Measurements from ENCODE around the gene AFAP1L1. TPM values are rescaled to one million over a fixed set of nuclear protein-coding genes. Genes with fewer than 3 reads are reported as not detected.

The AFAP1L1 gene
- polyA plus RNA-seq, 1 donor, result 21.9 TPM

DNA sequence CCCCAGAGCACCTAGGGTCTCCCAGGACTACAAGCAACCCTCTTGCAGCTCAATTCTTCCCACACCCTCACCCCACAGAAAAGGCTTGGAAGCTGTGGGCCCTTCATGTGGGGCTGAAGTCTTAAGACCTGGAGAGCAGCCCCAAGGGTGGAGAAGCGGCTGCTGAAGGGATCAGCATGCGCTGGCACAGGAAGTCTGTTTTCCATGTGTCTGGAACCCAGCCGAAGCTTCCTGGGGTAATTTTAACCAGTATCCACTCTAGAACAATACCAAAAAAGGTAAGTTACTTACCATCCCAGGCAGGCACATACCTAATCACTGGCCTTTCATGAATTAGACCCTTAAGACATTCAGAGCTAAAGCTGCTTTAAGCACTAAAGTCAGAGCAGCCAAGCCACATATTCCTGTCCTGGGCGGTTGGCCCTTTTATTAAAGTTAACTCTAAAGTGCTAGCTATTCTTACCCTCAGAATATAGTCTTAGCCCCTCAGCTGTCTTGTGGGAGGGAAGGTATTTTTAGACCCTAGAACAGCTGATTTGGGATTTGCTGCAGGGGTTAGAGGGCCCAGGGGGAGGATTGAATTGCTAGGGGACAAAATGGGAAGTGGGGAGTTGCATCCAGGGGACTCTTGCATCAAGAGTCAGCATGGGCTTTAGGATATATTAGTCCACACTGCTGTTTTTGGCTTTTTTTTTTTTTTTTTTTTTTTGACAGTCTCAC, 100.6 kb downstream of the AFAP1L1 start:
- DNase-seq, result no peak

DNA sequence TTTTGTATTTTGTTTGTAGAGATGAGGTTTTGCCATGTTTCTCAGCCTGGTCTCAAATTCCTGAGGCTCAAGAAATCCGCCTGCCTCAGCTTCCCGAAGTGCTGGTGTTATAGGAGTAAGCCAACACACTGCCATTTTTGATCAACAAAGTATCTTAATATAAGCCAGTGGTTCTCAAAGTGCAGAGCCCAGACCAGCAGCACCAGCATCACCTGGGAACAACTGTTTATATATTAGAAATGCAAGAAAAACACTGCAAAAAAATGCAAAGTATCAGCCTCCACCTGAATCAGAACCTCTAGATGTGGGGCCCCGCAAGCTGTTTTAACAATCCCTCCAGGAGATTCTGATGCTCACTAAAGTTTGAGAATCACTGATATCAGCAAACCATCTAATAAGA, 101.3 kb downstream of the AFAP1L1 start:
- no peak for DNase-seq

DNA sequence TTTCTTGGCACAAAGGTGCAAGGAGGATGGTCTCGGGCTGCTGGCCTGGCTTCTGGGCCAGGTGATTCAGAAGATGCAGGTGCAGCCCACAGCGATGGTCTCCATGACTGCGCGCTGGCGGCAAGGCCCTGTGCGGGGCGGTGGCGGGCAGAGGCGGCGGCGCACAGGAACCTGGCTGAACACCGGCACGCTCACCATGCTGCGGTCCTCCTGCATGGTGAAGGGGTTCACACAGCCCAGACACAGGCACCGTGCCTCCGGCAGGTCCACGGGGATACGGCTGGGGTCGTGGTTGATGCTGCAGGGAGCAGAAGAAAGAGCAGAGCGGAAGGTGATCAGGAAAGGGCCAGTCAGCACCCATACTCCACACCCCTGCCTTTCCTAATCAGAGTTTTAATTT, 102.6 kb downstream of the AFAP1L1 start:
- no peak for DNase-seq

DNA sequence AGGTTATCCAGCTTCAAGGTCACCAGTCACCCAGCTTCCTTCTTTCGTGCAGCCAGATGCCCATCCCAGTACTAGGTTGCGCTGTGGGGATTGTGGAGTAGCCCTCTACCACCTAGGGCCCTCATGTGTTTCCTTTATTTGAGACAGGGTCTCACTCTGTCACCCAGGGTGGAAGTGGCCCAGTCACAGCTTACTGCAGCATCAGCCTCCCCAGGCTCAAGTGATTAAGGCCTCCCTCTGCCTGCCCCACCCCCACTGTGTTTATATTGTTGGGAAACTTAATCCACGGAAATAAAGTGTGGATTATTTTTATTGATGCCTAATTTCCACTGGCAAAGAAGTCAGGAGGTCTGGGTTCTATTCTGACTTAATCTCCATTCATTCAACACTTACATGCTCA, 103.1 kb downstream of the AFAP1L1 start:
- no peak for DNase-seq

DNA sequence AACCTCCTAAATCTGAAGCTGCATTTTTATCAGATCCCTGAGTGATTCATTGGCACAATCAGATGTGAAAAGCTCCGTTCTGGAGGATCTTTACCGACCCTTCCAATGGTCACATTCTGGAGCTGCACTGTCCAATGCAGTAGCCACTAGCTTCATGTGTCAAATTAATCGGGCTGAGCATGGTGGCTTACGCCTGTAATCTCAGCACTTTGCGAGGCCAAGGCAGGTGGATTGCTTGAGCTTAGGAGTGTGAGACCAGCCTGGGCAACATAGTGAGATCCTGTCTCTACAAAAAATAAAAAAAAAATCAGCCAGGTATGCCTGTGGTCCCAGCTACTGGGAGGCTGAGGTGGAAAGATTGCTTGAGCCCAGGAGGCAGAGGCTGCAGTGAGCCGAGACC, 103.8 kb downstream of the AFAP1L1 start:
- no peak for DNase-seq

DNA sequence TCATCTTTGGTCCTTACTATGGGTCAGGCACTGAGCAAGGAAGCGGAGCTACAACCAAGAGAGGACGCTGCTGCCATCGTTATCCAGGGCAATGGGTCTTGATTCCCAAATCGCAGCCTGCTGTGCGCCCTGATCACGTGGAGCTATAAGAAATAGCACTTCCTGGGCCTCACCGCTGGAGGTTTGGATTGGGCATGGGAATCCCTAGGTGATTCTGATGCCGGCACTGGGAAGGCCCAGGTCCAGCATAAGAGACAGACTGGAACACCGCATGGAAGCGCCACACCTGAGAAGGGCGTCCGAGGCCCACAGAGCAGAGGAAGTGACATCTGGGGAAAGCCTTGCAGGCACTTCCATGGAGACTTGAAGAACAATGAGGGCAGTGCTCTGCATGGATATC, 104.4 kb downstream of the AFAP1L1 start:
- no peak for DNase-seq

DNA sequence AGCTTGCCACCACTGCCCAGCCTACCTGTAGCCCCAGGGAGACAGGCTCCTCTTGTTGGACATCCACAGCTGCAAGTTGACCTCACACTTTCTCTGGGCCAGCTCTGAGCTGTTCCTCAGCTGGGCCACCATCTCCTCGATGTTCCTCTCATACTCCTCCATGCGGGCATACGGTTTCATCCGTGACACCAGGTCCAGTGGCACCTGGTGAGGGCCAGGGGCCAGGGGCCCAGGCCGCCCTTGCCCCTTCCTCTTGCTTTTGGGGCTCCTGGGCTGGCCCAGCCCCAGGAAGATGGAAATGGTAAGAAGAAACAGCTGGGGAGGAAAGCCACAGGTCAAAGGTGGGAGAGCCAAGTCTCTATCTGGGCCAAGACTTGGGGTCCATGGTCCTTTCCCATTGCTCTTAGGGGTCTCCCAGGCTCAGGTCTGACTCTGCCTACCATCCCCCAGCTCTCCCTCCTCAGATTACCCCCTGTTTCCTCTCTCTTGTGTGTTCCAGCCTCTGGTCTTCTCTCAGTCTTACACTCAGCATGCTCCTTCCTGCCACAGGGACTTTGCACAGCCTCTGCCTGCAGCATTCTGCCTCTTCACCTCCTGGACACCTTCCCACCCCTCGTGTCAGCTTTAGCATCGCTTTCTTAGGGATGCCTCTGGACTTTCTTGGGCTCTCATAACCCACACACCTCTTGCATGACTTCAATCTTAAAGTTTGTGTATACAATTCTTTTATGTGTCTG, 105.2 kb downstream of the AFAP1L1 start:
- DNase-seq, result no peak

DNA sequence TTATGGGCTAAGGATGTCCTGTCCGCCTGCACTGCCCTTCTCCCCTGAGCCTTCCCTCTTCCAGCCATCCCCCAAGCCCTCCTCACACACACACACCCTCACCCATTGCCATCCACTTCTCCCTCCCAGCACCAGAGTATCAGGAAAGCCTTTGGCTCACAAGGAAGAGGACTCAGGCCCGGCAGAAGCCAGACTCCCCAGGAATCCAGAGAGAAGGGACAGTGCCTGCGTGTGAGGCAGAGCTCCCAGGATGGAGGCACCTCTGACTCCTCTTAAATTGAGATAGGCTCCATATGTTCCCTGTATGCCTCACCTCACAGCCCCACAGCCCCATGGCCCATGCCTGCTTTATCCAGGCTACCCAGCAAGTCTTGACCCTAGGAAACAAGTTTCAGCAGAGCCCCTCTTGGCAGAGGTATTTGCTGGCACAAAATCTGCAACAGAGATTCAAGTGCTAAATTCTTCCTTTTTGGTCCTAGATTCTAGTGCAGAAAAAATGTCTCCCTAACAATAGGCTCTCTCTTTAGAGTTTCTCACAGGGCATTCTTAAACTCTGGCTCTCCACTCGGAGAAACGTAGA, 106.7 kb downstream of the AFAP1L1 start:
- no peak for DNase-seq

DNA sequence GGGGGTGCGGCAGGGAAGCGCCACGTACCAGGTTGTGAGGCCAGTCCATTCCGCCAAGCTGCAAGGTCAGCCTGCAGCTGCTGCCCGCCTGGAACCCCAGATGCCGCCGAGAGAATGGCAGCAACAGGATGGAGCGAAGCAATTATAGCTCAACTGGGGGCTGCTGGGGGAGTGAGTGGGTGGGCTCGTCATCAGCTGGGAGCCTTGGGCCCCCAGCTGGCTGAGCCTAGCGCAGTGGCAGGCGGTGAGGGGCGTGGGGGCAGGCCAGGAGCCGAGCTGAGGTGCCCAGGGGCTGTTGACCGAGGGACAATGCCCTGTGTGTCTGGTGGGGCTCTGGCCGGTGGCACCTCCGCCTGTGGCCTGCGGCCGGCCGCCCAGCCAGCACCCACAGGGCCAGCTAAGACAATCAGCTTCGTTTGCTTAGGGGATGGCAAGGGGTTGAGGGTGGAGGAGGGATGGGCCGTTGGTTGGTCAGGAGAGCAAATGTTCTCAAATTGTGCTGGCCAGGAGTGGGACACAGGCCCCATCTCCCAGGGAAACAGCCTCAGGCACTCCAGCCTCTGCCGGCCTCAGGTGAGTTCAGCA, 107.6 kb downstream of the AFAP1L1 start, which contains the start of gene IL17B:
TSS of gene IL17B (minus strand) at position 116 of the 585 bp plus-strand sequence. CDS start at position 49, 67 bp downstream.
- no peak for DNase-seq

DNA sequence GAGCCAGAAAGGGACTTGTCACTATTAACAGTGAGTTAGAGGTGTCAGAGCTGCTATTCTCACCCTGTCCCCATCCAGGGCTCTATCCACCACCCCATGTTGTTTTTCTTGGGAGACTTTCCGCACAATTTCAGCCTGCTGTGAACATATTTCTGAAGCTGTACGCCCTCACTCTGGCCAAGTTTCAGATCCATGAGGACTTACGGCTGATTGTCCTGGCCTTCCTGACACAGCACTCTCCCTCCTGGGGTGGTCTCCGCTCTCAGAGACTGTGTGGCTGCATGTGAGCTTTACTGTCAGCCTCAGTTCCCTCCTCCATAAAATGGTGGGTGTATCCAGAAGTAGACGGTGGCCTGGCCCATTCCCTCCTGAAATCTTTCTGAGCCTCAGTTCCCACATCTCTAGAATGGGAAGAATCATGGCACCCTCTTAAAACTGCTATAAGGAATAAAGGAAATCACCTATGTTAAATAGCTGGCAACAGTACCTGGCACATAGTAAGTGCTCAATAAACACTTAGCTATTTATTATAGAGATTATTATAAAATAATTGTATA, 108.2 kb downstream of the AFAP1L1 start:
- DNase-seq, result no peak

DNA sequence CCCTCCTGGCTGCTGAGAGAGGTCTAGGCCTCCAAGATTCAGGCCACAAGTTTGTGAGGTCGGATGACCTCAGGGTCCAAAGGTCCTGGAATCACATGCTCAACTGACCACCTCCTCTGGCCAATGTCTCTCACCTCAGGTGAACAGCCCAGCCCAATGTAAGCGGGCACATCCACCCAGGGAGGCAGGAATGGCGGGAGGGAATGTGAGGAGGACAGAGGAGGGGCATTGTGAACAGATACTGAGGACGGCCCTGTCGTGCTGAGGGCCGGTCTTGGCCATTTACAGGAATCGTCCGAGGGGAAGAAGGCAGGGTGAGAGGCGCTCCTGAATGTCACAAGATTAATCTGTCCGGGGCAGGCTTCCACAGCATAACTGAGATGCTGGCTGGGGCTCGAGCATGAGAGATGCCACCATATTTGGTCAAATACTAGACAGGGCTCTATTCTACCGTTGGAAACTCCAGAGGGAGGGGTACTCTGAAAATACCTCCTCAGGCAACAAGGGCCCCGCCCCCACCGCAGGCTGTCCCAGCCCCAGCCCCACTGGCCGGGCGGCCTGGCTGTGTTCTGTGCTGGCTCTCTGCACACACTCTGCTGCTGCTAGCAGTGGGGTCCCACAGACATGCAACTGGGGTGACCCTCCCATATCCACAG, 108.9 kb downstream of the AFAP1L1 start:
- DNase-seq, result no peak

DNA sequence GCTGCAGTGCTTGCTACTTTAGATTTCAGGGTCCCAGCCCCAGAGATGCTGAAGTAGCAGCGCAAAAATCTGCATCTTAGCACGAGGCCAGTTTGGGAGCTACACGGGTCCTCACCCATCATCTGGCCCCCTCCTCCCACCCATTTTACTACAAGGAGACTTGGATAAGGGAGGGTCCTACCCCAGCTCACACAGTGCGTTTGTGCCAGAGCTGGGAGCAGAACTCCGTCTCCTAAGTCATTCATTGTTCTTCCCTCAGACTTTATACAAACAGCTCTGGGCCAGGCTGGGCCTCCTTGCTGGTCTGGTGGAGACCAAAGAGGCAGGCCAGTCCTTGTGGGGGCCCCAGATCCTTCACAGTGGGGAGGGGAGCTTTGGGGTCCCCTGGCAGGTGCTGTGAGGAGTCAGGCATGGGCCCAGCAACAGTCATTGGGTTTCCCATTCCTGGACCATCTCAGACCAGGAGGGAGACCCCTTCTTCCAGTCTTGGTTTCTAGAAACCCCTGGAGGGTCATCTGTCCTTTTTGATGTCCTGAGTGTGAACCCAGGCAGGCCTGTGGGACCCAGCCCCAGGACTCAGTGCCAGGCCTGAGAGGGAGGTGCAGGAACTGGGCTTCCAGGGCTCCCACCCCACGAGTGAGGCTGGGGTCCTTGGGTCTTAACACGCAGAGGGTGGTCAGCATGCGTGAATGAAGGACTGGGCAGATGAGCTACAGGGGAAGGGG, 109.8 kb downstream of the AFAP1L1 start:
- no peak for DNase-seq

DNA sequence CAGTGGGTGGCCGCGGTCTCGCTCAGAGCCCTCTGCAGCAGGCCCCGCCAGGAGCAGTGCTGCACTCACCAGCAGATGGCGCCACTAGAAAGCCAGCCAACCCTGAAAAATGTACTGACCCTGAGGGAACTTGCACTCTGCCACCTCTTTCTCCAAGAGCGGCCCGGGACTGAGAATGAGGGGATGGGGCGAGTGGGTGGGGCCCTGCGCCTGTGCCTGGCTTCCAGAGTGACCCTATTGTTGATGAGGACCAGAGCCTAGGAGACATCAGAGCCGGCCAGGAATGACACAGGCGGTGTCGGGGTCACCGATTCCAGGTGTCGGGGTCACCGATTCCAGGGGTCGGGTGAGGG, 110.3 kb downstream of the AFAP1L1 start:
- DNase-seq, result peak; percentile 70

DNA sequence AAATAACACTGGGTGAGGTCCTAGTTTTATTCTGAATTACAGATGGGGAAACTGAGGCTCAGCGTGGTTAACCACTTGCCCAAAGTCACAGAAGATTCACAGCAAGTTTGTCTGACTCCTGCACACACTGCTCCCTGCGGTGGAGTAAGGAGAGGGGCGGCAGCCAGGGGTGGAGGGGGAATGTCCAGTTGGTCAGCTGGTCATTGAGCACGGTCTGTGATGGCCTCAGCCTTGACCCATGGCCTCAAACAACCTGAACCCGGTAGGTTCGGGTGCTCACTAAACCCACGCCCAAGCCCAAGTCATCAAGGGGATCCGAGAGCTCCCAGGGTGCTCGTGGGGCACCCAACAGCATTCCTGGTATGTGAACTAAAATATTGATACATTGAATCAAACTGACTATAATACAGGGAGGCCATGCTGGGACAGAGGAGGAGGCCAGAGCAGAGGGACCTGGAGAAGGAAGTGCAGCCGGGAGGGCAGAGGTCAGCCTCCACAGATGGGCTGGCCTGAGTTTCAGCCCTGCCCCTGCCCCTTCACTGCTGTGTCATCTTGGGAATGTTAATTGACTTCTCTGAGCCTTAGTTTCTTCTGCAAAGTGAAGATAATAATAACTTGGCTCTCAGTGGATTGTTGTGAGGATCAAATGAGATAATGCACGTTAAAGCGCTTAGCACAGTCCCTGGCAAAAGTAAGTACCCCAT, 111.0 kb downstream of the AFAP1L1 start:
- DNase-seq, result no peak

DNA sequence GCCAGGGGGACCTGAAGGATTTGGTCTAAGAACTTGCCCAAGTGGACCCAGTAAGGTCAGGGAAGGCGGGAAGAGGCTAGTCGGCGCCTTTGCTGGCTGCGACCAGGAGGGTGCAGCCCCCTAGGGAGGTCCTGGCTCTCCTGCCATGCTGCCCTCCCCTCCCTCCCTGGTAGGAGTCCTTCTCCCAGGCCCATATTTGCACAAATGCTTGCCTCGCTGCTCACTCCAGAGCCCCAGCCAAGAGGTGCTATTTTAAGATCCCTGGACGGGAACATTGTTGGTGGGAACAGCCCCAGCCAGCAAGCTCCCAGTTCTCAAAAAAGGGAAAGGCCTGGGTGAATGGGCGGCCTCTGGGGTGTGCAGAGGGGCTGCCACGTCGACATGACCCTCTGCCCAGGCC, 111.7 kb downstream of the AFAP1L1 start:
- DNase-seq, result no peak

DNA sequence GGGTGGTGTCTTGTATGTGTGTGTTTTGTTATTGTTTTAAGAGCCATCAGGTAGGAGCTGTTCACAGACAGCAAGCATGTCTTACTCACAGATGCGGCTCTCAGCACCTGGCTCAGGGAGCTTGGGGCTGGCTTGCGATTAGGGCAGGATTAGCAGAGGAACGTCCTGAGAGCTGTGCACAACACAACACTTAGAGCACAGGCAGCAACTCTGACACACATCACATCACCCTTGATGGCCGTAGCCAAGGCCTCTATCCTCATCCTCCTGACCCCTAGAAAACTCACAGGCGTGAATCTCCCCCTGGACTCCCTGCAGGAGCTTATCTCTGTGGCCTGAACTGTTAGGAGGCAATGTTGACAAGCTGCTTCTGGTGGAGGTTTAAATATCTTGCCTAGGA, 114.5 kb downstream of the AFAP1L1 start:
- DNase-seq, result no peak

DNA sequence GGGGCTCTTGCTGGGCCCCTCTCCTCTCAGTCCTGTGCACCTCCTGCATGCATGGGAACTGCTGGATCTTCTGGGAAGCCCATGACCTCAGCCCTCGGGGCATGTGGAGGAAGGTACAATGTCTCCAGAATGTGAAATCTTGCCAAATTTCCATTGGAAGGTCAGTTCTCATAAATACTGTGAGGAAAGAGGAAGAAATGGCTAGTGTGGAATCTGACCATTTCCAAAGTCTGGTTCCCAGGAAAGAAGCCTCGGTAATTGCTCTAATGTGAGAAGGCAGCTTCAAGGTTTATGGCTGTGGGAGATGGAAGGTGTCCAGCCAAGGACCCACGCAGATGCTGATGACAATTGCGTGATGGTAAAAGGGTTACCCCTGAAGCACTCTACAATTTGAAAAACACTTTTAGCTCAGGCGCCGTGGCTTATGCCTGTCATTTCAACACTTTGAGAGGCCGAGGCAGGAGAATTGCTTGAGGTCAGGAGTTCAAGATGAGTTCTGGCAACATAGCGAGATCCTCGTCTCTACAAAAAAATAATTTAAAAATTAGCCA, 115.5 kb downstream of the AFAP1L1 start:
- no peak for DNase-seq

DNA sequence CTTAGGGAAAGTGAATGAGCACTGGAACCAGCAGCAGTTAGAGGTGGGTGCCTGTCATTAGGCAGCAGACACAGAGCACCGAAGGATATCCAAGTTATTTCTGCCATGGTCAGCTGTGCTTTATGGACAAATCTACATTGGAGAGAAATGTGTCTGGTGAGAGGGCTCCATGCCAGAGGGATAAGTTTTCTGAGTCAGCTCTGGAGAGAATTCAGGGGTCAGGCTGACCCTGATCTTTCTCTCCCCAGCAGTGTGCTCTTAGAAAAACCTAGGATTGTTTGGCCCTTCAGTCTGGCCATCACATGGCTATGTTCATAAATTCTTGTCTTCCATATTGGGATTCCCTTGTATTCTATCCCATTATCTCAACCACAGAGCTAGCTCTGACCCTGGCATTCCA, 116.3 kb downstream of the AFAP1L1 start:
- DNase-seq, result no peak

DNA sequence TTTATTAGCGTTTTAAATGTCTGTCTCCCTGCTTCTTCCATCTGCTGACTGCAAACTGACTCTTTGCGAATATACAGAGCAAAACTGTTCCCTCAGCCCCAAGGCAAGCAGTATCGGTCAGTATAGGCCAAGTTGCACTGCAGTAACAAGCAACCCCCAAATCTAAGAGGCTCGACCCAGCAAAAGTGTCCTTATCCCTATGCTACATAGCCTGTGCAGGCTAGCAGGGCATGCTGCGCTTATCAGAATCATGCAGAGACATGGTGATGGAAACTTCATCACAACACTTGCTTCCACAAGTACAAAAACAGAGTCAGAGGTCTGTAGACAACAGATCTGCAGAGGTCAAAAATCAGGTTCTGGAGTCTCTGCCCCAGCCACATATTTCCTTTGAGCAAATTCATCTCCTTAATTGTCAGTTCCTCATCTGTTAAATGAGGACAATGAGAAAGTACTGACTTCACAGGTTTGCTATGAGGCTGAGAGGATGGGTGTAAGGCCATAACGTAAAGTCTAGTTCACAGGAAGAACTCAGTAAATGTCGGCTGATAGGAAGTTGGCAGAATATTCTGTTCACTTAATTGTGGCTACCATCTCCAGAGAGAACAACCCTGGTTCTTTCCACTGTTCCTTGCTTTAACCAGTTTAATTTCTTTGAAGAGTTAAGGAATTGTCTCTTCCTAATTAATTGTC, 117.0 kb downstream of the AFAP1L1 start:
- no peak for DNase-seq
